B cell (primary cell): Measurements from ENCODE around the gene TMEM138. TPM values are rescaled to one million over a fixed set of nuclear protein-coding genes. Genes with fewer than 3 reads are reported as not detected.

Source experiments
- ATAC-seq: fragments of 200-7000 bp; cut with Tn5 transposase; one replicate; pipeline ENCODE4 v1.10.0; 2021; ENCODE audit warnings: low read depth, mild to moderate bottlenecking, moderate number of reproducible peaks, moderate library complexity
- CTCF ChIA-PET: fragments of 350-600 bp; sonication (Branson Sonifier 250); formaldehyde crosslinking; loops from one replicate; lab custom pipeline; 2021; ENCODE audit warnings: antibody characterized with exemption, inconsistent platforms; lab: Charles Lee
- POLR2A ChIA-PET: fragments of 350-600 bp; sonication (Branson Sonifier 250); formaldehyde crosslinking; loops from one replicate; lab custom pipeline; 2021; ENCODE audit warnings: antibody characterized with exemption; lab: Charles Lee
- DNase-seq: peaks from one replicate; pipeline ENCODE4 v3.0.0; 2013
- H2AFZ ChIP-seq: 2 replicates; pipeline ENCODE4 v1.6.1; 2012; ENCODE audit warnings: mild to moderate bottlenecking, low read depth, low read length; ENCODE audit not compliant: insufficient read depth, poor library complexity, severe bottlenecking
- H3K27ac ChIP-seq, 2 donors: 1 replicate in 1 of 2; 2 replicates in 1 of 2; pipeline ENCODE4 v1.5.1; 2012 to 2013; ENCODE audit warnings: low read length in 2 of 2, mild to moderate bottlenecking in 2 of 2, moderate library complexity in 1 of 2
- H3K27me3 ChIP-seq, 4 experiments: fragments of 200-600 bp in 1 of 4; sonication (generic) in 1 of 4; replicated peaks in 1 of 4; 1 replicate in 2 of 4; 2 replicates in 2 of 4; pipeline versions ENCODE4 v1.6.1 to v1.7.0; 2013 to 2016; ENCODE audit warnings: low read length in 3 of 4, mild to moderate bottlenecking in 2 of 4, mixed read lengths in 1 of 4, moderate library complexity in 1 of 4; ENCODE audit not compliant: insufficient read depth in 4 of 4, control insufficient read depth in 3 of 4; ENCODE audit errors: control extremely low read depth in 1 of 4
- H3K36me3 ChIP-seq, 2 experiments: replicated peaks in 1 of 2; 1 replicate in 1 of 2; 2 replicates in 1 of 2; pipeline versions ENCODE4 v1.6.1 to v1.7.1; 2013; ENCODE audit warnings: low read length in 1 of 2; ENCODE audit not compliant: insufficient read depth in 2 of 2, control insufficient read depth in 1 of 2; ENCODE audit errors: control extremely low read depth in 1 of 2, extremely low read depth in 1 of 2
- H3K4me1 ChIP-seq, 2 donors: fragments of 200-600 bp in 1 of 2; sonication (generic) in 1 of 2; 1 replicate in 1 of 2; 2 replicates in 1 of 2; pipeline versions ENCODE4 v1.5.1 to v1.6.1; 2013 to 2017; ENCODE audit warnings: low read length in 2 of 2; ENCODE audit not compliant: control insufficient read depth in 2 of 2, insufficient read depth in 2 of 2
- H3K4me2 ChIP-seq: replicated peaks from 2 replicates; pipeline ENCODE3; 2012; ENCODE audit warnings: mild to moderate bottlenecking, low read depth, low read length; ENCODE audit not compliant: poor library complexity, severe bottlenecking
- H3K4me3 ChIP-seq, 5 experiments: fragments of 200-600 bp in 1 of 5; sonication (generic) in 1 of 5; 1 replicate in 3 of 5; 2 replicates in 2 of 5; pipeline versions ENCODE4 v1.5.1 to v1.7.0; 2011 to 2016; ENCODE audit warnings: low read length in 4 of 5, mild to moderate bottlenecking in 4 of 5, low read depth in 2 of 5, control low read depth in 1 of 5, moderate library complexity in 1 of 5; ENCODE audit not compliant: insufficient read depth in 1 of 5; ENCODE audit errors: control extremely low read depth in 1 of 5, extremely low read depth in 1 of 5
- H3K79me2 ChIP-seq: fragments of 200-600 bp; sonication (generic); one replicate; pipeline ENCODE4 v1.6.0; 2016; ENCODE audit warnings: low read length; ENCODE audit not compliant: control insufficient read depth, insufficient read depth
- H3K9ac ChIP-seq: fragments of 200-600 bp; sonication (generic); 2 replicates; pipeline ENCODE4 v1.6.1; 2017; ENCODE audit warnings: mild to moderate bottlenecking, low read length, moderate library complexity
- H3K9me3 ChIP-seq, 3 donors: one replicate each; pipeline versions ENCODE4 v1.6.1 to v1.7.1; 2013; ENCODE audit warnings: low read length in 2 of 3; ENCODE audit not compliant: control insufficient read depth in 2 of 3, insufficient read depth in 1 of 3; ENCODE audit errors: control extremely low read depth in 1 of 3
- H4K20me1 ChIP-seq: 2 replicates; pipeline ENCODE4 v1.6.0; 2012; ENCODE audit warnings: mild to moderate bottlenecking, low read length; ENCODE audit not compliant: insufficient read depth, control insufficient read depth, poor library complexity, severe bottlenecking
- H3K27ac Mint-ChIP-seq: one replicate; pipeline ENCODE4 v1.8.0; 2021; ENCODE audit warnings: mixed read lengths
- H3K27me3 Mint-ChIP-seq: one replicate; pipeline ENCODE4 v1.8.0; 2021; ENCODE audit warnings: mixed read lengths
- H3K4me1 Mint-ChIP-seq: one replicate; pipeline ENCODE4 v1.8.0; 2021; ENCODE audit warnings: mixed read lengths
- H3K4me3 Mint-ChIP-seq: one replicate; pipeline ENCODE4 v1.8.0; 2021; ENCODE audit warnings: mixed read lengths
- H3K9me3 Mint-ChIP-seq: one replicate; pipeline ENCODE4 v1.8.0; 2022; ENCODE audit warnings: mixed read lengths; ENCODE audit not compliant: insufficient read depth
- CTCF ChIP-seq: fragments of 200-600 bp; IDR thresholded peaks from one replicate; pipeline ENCODE4 v1.8.0; 2022; ENCODE audit warnings: antibody characterized with exemption, mild to moderate bottlenecking
- EZH2 ChIP-seq: IDR thresholded peaks from 2 replicates; pipeline ENCODE4 v1.6.1; 2012; ENCODE audit warnings: borderline replicate concordance, low read depth, mild to moderate bottlenecking, moderate library complexity, low read length; ENCODE audit not compliant: insufficient read depth, poor library complexity, severe bottlenecking
- WGBS: methylation state at CpG from one replicate; pipeline ENCODE4 v1.1.5; 2013; ENCODE audit warnings: missing lambda C conversion rate; ENCODE audit not compliant: insufficient coverage; 5-methylcytosine and 5-hydroxymethylcytosine counted together
- intact Hi-C: fragments of 100-400 bp; cut with micrococcal nuclease; formaldehyde crosslinking; loops from one replicate; pipeline ENCODE4 v1.10.0; 2022
- polyA plus RNA-seq: library from polyadenylated mRNA; depleted of rRNA; stranded (reverse); fragments of >200 nt; gene quantifications from 2 replicates; pipeline ENCODE4 v1.2.3, GENCODE V29; 2012
- total RNA-seq, 2 donors: library from RNA; stranded (reverse); fragments of 120-200 nt in 1 of 2; gene quantifications; 1 replicate in 1 of 2; 2 replicates in 1 of 2; pipeline versions ENCODE4 v1.2.3 to v1.2.4, GENCODE V29; 2013 to 2022

TMEM138 gene
- total and polyA plus RNA-seq, 2 donors (not counting 1 experiment from before 2014, with no cell fraction given): 66.6 to 84.3 TPM

- Histone ChIP-seq H3K4me1 (no peaks in the 10 kb centered on the region), H3K9me3 (peaks cover 0 to 7% (median 2%) of the 10 kb centered on the region in 3 donors), H3K4me3 (no peak overlapping the region), H3K27me3 (no peaks in the 10 kb centered on the region), H4K20me1 (no peaks in the 10 kb centered on the region), H2AFZ (no peak overlapping the region), H3K36me3 (peaks cover 2 to 52% of the 10 kb centered on the region in 2 experiments), H3K4me2 (no peak overlapping the region), H3K27ac (no peak overlapping the region), H3K9ac (no peak overlapping the region), H3K79me2 (no peaks in the 10 kb centered on the region)
- ChIA-PET CTCF (interaction anchor here (1.1 to 20.9 kb wide), 4 partner anchors 14 to 33 kb away, joined by 3 to 436 read pairs (median 36); partner anchors contain the start of genes DDB1 and TKFC), POLR2A (interaction anchor here (1.0 kb wide), 1 partner anchor 9 kb away, joined by 4 read pairs; the partner anchor contains the start of genes CYB561A3 and TMEM138)
- no peak for ATAC-seq
- Mint-ChIP-seq H3K4me3 (no peak overlapping the region), H3K27ac (no peak overlapping the region), H3K27me3 (no peaks in the 10 kb centered on the region), H3K9me3 (no peaks in the 10 kb centered on the region), H3K4me1 (no peaks in the 10 kb centered on the region)
- intact Hi-C loops: no loop called here
- 85% methylated on average over 6 of the region's 8 CpGs for WGBS
- DNase-seq: no peak
- TF ChIP-seq CTCF (no peak), EZH2 (no peak)
These were observed 8.3 kb downstream of the TMEM138 start for GRCh38 chr11:61370349-61371005.
